ENCODE results near the gene NRF1. TPM values are rescaled to one million over a fixed set of nuclear protein-coding genes. Genes with fewer than 3 reads are reported as not detected.

Gene NRF1
- 10.1 and 16.2 TPM in 2 replicates for total RNA-seq (2016; rRNA removed; fragmentation: Illumina TruSeq; extraction: Trizol)
- total RNA-seq (2016; cell fraction: cytosol; rRNA removed; fragmentation: Illumina TruSeq; extraction: Trizol; ENCODE audit: low read depth), result 10.9 TPM in 2 replicates
- total RNA-seq (2016; cell fraction: insoluble cytoplasmic fraction; rRNA removed; fragmentation: Illumina TruSeq; extraction: Trizol), result 10.6 and 17.7 TPM in 2 replicates
- 9.0 and 11.3 TPM in 2 replicates for total RNA-seq (2016; cell fraction: membrane; rRNA removed; fragmentation: Illumina TruSeq; extraction: Trizol)
- total RNA-seq (2016; cell fraction: nucleus; rRNA removed; fragmentation: Illumina TruSeq; extraction: Trizol), result 17.2 and 20.8 TPM in 2 replicates
- 9.3 and 11.0 TPM in 2 replicates for polyA plus RNA-seq (2011; rRNA removed)
- 8.8 and 9.7 TPM in 2 replicates for polyA plus RNA-seq (2011; cell fraction: cytosol; rRNA removed)
- polyA plus RNA-seq (2011; cell fraction: nucleus; rRNA removed), result 13.7 and 15.4 TPM in 2 replicates
- 7.3 and 7.6 TPM in 2 replicates for polyA plus RNA-seq (2012)
- 1.5 and 1.6 TPM in 2 replicates for polyA plus RNA-seq (2016; cell fraction: cytosol; fragmentation: Illumina TruSeq; extraction: Trizol; ENCODE audit: low read depth)
- 14.0 and 14.7 TPM in 2 replicates for polyA plus RNA-seq (2016; cell fraction: insoluble cytoplasmic fraction; fragmentation: Illumina TruSeq; extraction: Trizol; ENCODE audit: low read depth)
- polyA plus RNA-seq (2016; cell fraction: membrane; fragmentation: Illumina TruSeq; extraction: Trizol; ENCODE audit: low read depth), result 3.5 and 4.0 TPM in 2 replicates
- polyA plus RNA-seq (2016; cell fraction: nucleus; fragmentation: Illumina TruSeq; extraction: Trizol; ENCODE audit: insufficient read depth, low read depth), result 17.5 and 20.4 TPM in 2 replicates
- polyA minus RNA-seq (2011; rRNA and poly(A)+ RNA removed; ENCODE audit: low replicate concordance), result 33.4 and 59.8 TPM in 2 replicates
- polyA minus RNA-seq (2011; cell fraction: cytosol; rRNA and poly(A)+ RNA removed), result 8.1 and 8.9 TPM in 2 replicates
- 27.0 and 28.1 TPM in 2 replicates for polyA minus RNA-seq (2011; cell fraction: nucleus; rRNA and poly(A)+ RNA removed)
- Bru-seq, nascent RNA, result percentile 72 among the genes with signal in this experiment
- percentile 70 among the genes with signal in this experiment for BruChase-seq, experiment 1, labeled RNA remaining after a 6-hour chase
- BruChase-seq, experiment 2, labeled RNA remaining after a 2-hour chase, result percentile 71 among the genes with signal in this experiment
- long read RNA-seq, experiment 1, partial matches to known transcripts, result 1 of 6 reads
- long read RNA-seq, experiment 1, other reads (novel, unspliced or antisense), result 1 of 6 reads
- long read RNA-seq, experiment 2, partial matches to known transcripts, result 2 of 11 reads
- long read RNA-seq, experiment 2, other reads (novel, unspliced or antisense), result 6 of 11 reads

DNA sequence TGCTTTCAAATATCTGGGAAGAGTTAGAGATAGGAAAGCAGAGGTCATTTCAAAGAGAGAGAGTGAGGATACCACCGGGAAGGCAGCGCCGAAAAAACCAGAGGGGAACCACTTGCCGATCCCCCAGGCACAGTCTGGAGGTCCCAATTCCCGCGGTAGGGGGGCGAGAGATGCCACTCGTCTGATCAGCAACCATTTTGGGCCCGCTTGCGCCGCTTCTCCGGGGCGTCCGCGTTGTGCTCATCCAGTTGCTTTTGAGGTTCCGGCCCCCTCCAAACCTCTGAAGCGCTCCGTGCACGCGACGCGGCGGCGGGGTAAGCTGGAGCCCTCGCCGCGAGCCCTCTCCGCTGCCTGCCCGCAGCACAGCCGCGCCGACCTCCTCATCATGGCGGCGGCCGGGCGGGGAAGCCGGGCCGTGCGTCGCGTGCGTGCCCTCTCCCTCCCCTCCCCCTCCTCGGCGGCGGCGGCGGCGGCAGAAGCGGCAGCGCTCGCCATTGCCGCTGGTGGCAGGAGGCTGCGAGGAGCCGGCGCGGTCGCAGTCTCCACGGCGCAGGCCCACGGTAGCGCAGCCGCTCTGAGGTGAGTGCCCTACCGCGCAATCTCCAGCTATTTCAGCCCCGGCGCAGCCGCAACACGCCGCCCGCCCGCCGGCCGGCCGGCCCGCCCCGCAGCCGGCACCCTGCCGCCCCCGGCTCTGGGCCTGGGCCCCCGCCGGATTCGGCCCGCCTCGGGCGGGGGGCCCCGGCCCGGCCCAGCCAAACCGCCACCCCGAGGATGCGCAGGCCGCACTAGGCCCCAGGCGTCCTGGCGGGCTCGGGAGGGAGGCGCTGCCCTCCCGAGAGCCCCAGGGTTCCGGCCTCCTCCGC is at the start of gene NRF1:
Gene NRF1 (plus strand): TSS at position 475 of the 866 bp plus-strand sequence. CDS start 45,632 bp downstream, outside the sequence.
- CTCF ChIA-PET (ENCODE audit: low intra/inter-chr PET ratio, low total read pairs), result interaction anchor here (2.6 kb wide), 1 partner anchor 24 kb away, joined by 12 read pairs; no protein-coding TSS in a partner anchor
- H3K36me3 ChIP-seq (replicated peaks in 1 of 2; ENCODE audit: control insufficient read depth in 1 of 2, insufficient read depth in 2 of 2, low read length in 2 of 2), result peaks cover 2 to 6% of the 10 kb centered on the region in 2 experiments; a peak in 3 of 5 replicates
- in situ Hi-C loops (cut with HindIII; ENCODE audit: extremely low pct_ligation_motif_present, low pct_unique_long_range_greater_than_20kb) (no loop called here), intact Hi-C loops (cut with micrococcal nuclease; ENCODE audit: unreplicated experiment) (loop anchor here (1.0 kb wide), 1 partner anchor 24 kb away; no protein-coding TSS in a partner anchor)
- peak within 1 kb of the TSS; percentile 94 for H3K27ac ChIP-seq (ENCODE audit: extremely low read length, insufficient read depth, low read length)
- peak within 1 kb of the TSS; percentile 91 for H3K4me2 ChIP-seq (ENCODE audit: low read depth, low read length)
- peaks cover 8% of the 10 kb centered on the region; the same call in 1 of the 2 replicates for H4K20me1 ChIP-seq (ENCODE audit: insufficient read depth, low read length)
- DNase-seq (ENCODE audit: low spot score) (peak; percentile 67), FAIRE-seq (no peak), ATAC-seq (peak; percentile 94)
- TSS peak; percentile 67 for BruUV-seq (replicated peaks)
- peaks cover 54% of the 10 kb centered on the region for H3K4me1 ChIP-seq (ENCODE audit: insufficient read depth, low read length)
- peak within 1 kb of the TSS; percentile 11 for H2AFZ ChIP-seq (ENCODE audit: low read length)
- H3K9me3 ChIP-seq (ENCODE audit: low read length), result no peaks in the 10 kb centered on the region
- peak within 1 kb of the TSS; percentile 96 for H3K9ac ChIP-seq (ENCODE audit: insufficient read depth, low read depth, low read length)
- no peaks in the 10 kb centered on the region; a peak in 1 of 5 replicates for H3K27me3 ChIP-seq (ENCODE audit: control insufficient read depth in 1 of 2, insufficient read depth in 2 of 2, low read length in 2 of 2)
- POLR2A ChIA-PET, result interaction anchor here (0.6 to 1.5 kb wide), 6 partner anchors 11 to 42 kb away, joined by 3 to 6 read pairs (median 4); no protein-coding TSS in a partner anchor
- 0% methylated on average over 15 of the region's 98 CpGs for WGBS (ENCODE audit: low lambda C conversion rate)
- peaks cover 59% of the 10 kb centered on the region for H3K79me2 ChIP-seq (ENCODE audit: insufficient read depth, low read length)
- H3K4me3 ChIP-seq (replicated peaks in 1 of 3; ENCODE audit: insufficient read depth in 1 of 3, low read depth in 2 of 3, low read length in 3 of 3), result peak within 1 kb of the TSS; percentile 92 to 94 (median 94)
- TF ChIP-seq, protein P1, sequence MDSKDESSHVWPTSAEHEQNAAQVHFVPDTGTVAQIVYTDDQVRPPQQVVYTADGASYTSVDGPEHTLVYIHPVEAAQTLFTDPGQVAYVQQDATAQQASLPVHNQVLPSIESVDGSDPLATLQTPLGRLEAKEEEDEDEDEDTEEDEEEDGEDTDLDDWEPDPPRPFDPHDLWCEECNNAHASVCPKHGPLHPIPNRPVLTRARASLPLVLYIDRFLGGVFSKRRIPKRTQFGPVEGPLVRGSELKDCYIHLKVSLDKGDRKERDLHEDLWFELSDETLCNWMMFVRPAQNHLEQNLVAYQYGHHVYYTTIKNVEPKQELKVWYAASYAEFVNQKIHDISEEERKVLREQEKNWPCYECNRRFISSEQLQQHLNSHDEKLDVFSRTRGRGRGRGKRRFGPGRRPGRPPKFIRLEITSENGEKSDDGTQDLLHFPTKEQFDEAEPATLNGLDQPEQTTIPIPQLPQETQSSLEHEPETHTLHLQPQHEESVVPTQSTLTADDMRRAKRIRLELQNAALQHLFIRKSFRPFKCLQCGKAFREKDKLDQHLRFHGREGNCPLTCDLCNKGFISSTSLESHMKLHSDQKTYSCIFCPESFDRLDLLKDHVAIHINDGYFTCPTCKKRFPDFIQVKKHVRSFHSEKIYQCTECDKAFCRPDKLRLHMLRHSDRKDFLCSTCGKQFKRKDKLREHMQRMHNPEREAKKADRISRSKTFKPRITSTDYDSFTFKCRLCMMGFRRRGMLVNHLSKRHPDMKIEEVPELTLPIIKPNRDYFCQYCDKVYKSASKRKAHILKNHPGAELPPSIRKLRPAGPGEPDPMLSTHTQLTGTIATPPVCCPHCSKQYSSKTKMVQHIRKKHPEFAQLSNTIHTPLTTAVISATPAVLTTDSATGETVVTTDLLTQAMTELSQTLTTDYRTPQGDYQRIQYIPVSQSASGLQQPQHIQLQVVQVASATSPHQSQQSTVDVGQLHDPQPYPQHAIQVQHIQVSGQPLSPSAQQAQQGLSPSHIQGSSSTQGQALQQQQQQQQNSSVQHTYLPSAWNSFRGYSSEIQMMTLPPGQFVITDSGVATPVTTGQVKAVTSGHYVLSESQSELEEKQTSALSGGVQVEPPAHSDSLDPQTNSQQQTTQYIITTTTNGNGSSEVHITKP (CRISPR knock-in tag; IDR thresholded peaks at IDR 0.05; ENCODE audit: low read depth), result no peak; the same call in 1 of the 2 replicates
- TF ChIP-seq, protein P2, sequence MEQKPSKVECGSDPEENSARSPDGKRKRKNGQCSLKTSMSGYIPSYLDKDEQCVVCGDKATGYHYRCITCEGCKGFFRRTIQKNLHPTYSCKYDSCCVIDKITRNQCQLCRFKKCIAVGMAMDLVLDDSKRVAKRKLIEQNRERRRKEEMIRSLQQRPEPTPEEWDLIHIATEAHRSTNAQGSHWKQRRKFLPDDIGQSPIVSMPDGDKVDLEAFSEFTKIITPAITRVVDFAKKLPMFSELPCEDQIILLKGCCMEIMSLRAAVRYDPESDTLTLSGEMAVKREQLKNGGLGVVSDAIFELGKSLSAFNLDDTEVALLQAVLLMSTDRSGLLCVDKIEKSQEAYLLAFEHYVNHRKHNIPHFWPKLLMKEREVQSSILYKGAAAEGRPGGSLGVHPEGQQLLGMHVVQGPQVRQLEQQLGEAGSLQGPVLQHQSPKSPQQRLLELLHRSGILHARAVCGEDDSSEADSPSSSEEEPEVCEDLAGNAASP (CRISPR knock-in tag; IDR thresholded peaks at IDR 0.05; ENCODE audit: borderline replicate concordance), result 0 out of 2 replicates have a peak, but pooled peaks have one; percentile 11
- TF ChIP-seq ZNF547 (CRISPR knock-in tag; IDR thresholded peaks at IDR 0.05) (peak; percentile 61), DNMT1 (CRISPR knock-in tag; IDR thresholded peaks at IDR 0.05) (peak; percentile 85; the same call in 1 of the 2 replicates), HNRNPH1 (optimal IDR thresholded peaks at IDR 0.05; ENCODE audit: low read depth, low read length) (no peak)
- TF ChIP-seq, protein P3, sequence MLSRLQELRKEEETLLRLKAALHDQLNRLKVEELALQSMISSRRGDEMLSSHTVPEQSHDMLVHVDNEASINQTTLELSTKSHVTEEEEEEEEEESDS (CRISPR knock-in tag; IDR thresholded peaks at IDR 0.05; ENCODE audit: borderline replicate concordance), result no peak
